Endothelial cell of umbilical vein (primary cell): ENCODE measurements around the gene OR7D4. TPM values are rescaled to one million over a fixed set of nuclear protein-coding genes. Genes with fewer than 3 reads are reported as not detected.

Experiments used
- BruUV-seq: library from RNA; stranded (reverse); fragments of 400-500 nt; replicated peaks from 2 replicates; lab custom pipeline; 2021; lab: Mats Ljungman, UMichigan
- CTCF ChIA-PET: fragments of 300-600, 350-600 bp; sonication (Branson Sonifier 250); formaldehyde crosslinking; loops from one replicate; lab custom pipeline; 2021; ENCODE audit warnings: antibody characterized with exemption, inconsistent platforms; lab: Charles Lee
- POLR2A ChIA-PET: fragments of 300-600, 350-600 bp; sonication (Branson Sonifier 250); formaldehyde crosslinking; loops from one replicate; lab custom pipeline; 2021; ENCODE audit warnings: antibody characterized with exemption, inconsistent platforms; lab: Charles Lee
- DNase-seq: peaks from one replicate; pipeline ENCODE4 v3.0.0-alpha.2; 2011; ENCODE audit warnings: low read depth, low spot score
- FAIRE-seq: peaks from 2 replicates; lab custom pipeline; 2011; peaks lifted over from hg19 to GRCh38; lab: Jason Lieb, UNC
- H2AFZ ChIP-seq: 2 replicates; pipeline ENCODE4 v1.6.0; 2012; ENCODE audit warnings: low read depth, low read length, control low read depth, inconsistent platforms
- H3K27ac ChIP-seq: 2 replicates; pipeline ENCODE4 v1.5.1; 2011; ENCODE audit warnings: low read depth, mild to moderate bottlenecking, control low read depth, low read length, moderate library complexity; ENCODE audit not compliant: insufficient read depth
- H3K27me3 ChIP-seq, 2 experiments: 2 replicates each; pipeline versions ENCODE4 v1.6.0 to v1.6.1; 2011; ENCODE audit warnings: low read length in 2 of 2, mixed read lengths in 1 of 2; ENCODE audit not compliant: control insufficient read depth in 2 of 2, insufficient read depth in 2 of 2
- H3K36me3 ChIP-seq, 2 experiments: 2 replicates in 1 of 2; 3 replicates in 1 of 2; pipeline ENCODE4 v1.5.1; 2011; ENCODE audit warnings: low read length in 2 of 2, mild to moderate bottlenecking in 1 of 2, moderate library complexity in 1 of 2; ENCODE audit not compliant: control insufficient read depth in 2 of 2, insufficient read depth in 2 of 2; ENCODE audit errors: extremely low read depth in 1 of 2
- H3K4me1 ChIP-seq: 3 replicates; pipeline ENCODE4 v1.5.1; 2011; ENCODE audit warnings: mild to moderate bottlenecking, low read length; ENCODE audit not compliant: control insufficient read depth, insufficient read depth; ENCODE audit errors: extremely low read depth
- H3K4me2 ChIP-seq: 2 replicates; pipeline ENCODE4 v1.6.1; 2011; ENCODE audit warnings: low read length, control low read depth, mixed read lengths; ENCODE audit not compliant: insufficient read depth
- H3K4me3 ChIP-seq, 3 experiments: fragments of 200-600 bp in 1 of 3; sonication (generic), shearing (Covaris generic) in 1 of 3; replicated peaks in 1 of 3; 2 replicates each; pipeline ENCODE4 v1.5.1; 2011 to 2016; ENCODE audit warnings: control low read depth in 3 of 3, low read length in 3 of 3, mild to moderate bottlenecking in 2 of 3, inconsistent platforms in 1 of 3, low read depth in 1 of 3, moderate library complexity in 1 of 3; ENCODE audit not compliant: insufficient read depth in 1 of 3
- H3K79me2 ChIP-seq: 2 replicates; pipeline ENCODE4 v1.6.0; 2012; ENCODE audit warnings: low read length, inconsistent platforms; ENCODE audit not compliant: control insufficient read depth, insufficient read depth
- H3K9ac ChIP-seq: replicated peaks from 2 replicates; pipeline ENCODE3; 2011; ENCODE audit warnings: low read length, control low read depth; ENCODE audit not compliant: insufficient read depth; ENCODE audit errors: extremely low read depth
- H3K9me1 ChIP-seq: replicated peaks from 3 replicates; pipeline ENCODE4 v1.6.0; 2011; ENCODE audit warnings: mild to moderate bottlenecking, low read length; ENCODE audit not compliant: control insufficient read depth, insufficient read depth; ENCODE audit errors: extremely low read depth
- H3K9me3 ChIP-seq: replicated peaks from 2 replicates; pipeline ENCODE4 v1.5.1; 2012; ENCODE audit warnings: low read length, inconsistent platforms; ENCODE audit not compliant: control insufficient read depth, insufficient read depth
- H4K20me1 ChIP-seq: replicated peaks from 2 replicates; pipeline ENCODE3; 2011; ENCODE audit warnings: mild to moderate bottlenecking, low read length; ENCODE audit not compliant: control insufficient read depth, insufficient read depth; ENCODE audit errors: extremely low read depth
- EZH2 ChIP-seq: IDR thresholded peaks from 2 replicates; pipeline ENCODE4 v1.6.1; 2012; ENCODE audit warnings: borderline replicate concordance, low read depth, mild to moderate bottlenecking, moderate library complexity, low read length, inconsistent platforms; ENCODE audit not compliant: severe bottlenecking
- FOS ChIP-seq: IDR thresholded peaks from 2 replicates; pipeline ENCODE4 v1.6.1; 2011; ENCODE audit warnings: mild to moderate bottlenecking, low read length, moderate library complexity, borderline replicate concordance; ENCODE audit not compliant: insufficient read depth
- GATA2 ChIP-seq: IDR thresholded peaks from 2 replicates; pipeline ENCODE4 v1.7.0; 2011; ENCODE audit warnings: low read depth, mild to moderate bottlenecking, moderate library complexity, mixed read lengths, low read length; ENCODE audit not compliant: insufficient read length, insufficient read depth
- JUN ChIP-seq: IDR thresholded peaks from 2 replicates; pipeline ENCODE4 v1.6.1; 2011; ENCODE audit warnings: borderline replicate concordance, low read depth; ENCODE audit not compliant: insufficient read length, insufficient read depth
- MYC ChIP-seq: IDR thresholded peaks from one replicate; pipeline ENCODE4 v1.6.1; 2011; ENCODE audit warnings: mild to moderate bottlenecking, low read depth, low read length
- POLR2A ChIP-seq: IDR thresholded peaks from 2 replicates; pipeline ENCODE4 v1.6.1; 2012; ENCODE audit warnings: low read depth, mild to moderate bottlenecking, control low read depth, low read length
- POLR2AphosphoS5 ChIP-seq: IDR thresholded peaks from 2 replicates; pipeline ENCODE4 v1.6.1; 2012; ENCODE audit warnings: low read depth, mild to moderate bottlenecking, control low read depth, low read length, moderate library complexity; ENCODE audit not compliant: insufficient read depth
- dilution Hi-C: fragments of 300-500 bp; cut with MboI; formaldehyde crosslinking; loops from one replicate; pipeline ENCODE4 v1.15.0; 2019; ENCODE audit warnings: low sequenced_read_pairs; ENCODE audit not compliant: extremely low pct_ligation_motif_present
- intact Hi-C: fragments of 100-400 bp; cut with micrococcal nuclease; formaldehyde crosslinking; loops from one replicate; pipeline ENCODE4 v1.10.0; 2022
- polyA plus RNA-seq, 4 experiments: library from polyadenylated mRNA; depleted of rRNA in 3 of 4; stranded (reverse) in 3 of 4; unstranded in 1 of 4; fragments of >200 nt; gene quantifications; 2 replicates each; pipeline versions ENCODE4 v1.2.1 to v1.2.3, GENCODE V29; 2011 to 2012; ENCODE audit warnings: missing spikeins in 1 of 4
- total RNA-seq: library from RNA; stranded (reverse); gene quantifications from 2 replicates; pipeline ENCODE4 v1.2.3, GENCODE V29; 2021
- TF ChIP-seq, protein P1 (sequence below): IDR thresholded peaks from 2 replicates; pipeline ENCODE4 v1.6.1; 2011; ENCODE audit not compliant: insufficient read depth, insufficient read length
- TF ChIP-seq, protein P2 (sequence below), 2 donors: IDR thresholded peaks; 1 replicate in 1 of 2; 2 replicates in 1 of 2; pipeline ENCODE4 v1.5.1; 2011; ENCODE audit warnings: low read length in 2 of 2, mild to moderate bottlenecking in 2 of 2, moderate library complexity in 2 of 2, control low read depth in 1 of 2, inconsistent platforms in 1 of 2, low read depth in 1 of 2; ENCODE audit not compliant: insufficient read depth in 1 of 2; ENCODE audit errors: extremely low read depth in 1 of 2

OR7D4 gene
- total and polyA plus RNA-seq, 2 donors (not counting 3 experiments of a cell fraction or from before 2014, with no cell fraction given), result not detected

DNA sequence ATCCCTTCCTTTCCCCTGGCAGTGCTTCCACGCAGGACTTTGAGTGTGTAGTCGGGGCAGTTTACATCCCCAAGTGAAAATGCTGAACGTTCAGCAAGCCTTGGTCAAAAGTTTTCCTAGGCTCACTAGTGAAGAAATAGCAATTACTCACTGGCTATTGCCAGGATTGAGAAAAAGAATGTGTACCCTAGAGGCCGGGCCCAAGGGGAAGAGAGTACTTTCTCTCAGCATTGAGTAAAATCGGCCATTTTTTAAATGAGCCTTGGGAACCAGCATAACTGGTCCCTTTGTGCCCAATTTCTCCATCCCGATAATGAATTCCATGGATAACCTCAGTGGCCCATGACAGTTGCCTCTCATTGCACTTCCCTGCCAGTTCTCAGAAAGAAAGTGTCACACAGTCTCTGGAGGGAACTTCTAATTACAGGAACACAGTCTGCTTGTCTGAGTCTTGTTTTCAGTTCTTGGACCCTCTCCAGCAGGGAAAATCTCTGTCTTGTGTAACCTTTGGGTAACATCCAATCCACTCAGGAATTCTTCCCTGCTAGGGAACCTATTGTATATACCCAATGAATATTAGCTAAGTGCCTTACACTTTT lies 47.9 kb downstream of the OR7D4 start:
- no peak overlapping the region for H3K4me2 ChIP-seq
- no peaks in the 10 kb centered on the region for H3K27me3 ChIP-seq
- no peak overlapping the region for H2AFZ ChIP-seq
- CTCF ChIA-PET, result no interaction called here
- no peaks in the 10 kb centered on the region for H3K4me1 ChIP-seq
- TF ChIP-seq POLR2A, result no peak
- TF ChIP-seq EZH2, result no peak
- TF ChIP-seq, protein P1, sequence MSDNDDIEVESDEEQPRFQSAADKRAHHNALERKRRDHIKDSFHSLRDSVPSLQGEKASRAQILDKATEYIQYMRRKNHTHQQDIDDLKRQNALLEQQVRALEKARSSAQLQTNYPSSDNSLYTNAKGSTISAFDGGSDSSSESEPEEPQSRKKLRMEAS, result no peak
- no peak for TF ChIP-seq FOS
- TF ChIP-seq JUN, result no peak
- no peak for TF ChIP-seq POLR2AphosphoS5
- TF ChIP-seq MYC, result no peak
- intact Hi-C loops, result no loop called here
- no peaks in the 10 kb centered on the region for H4K20me1 ChIP-seq
- H3K27ac ChIP-seq, result no peak overlapping the region
- POLR2A ChIA-PET, result no interaction called here
- no peak overlapping the region for H3K9ac ChIP-seq
- H3K9me3 ChIP-seq, result no peaks in the 10 kb centered on the region
- DNase-seq (no peak), FAIRE-seq (no peak)
- no TSS peak for BruUV-seq
- H3K36me3 ChIP-seq, result no peaks in the 10 kb centered on the region
- H3K9me1 ChIP-seq, result no peaks in the 10 kb centered on the region
- dilution Hi-C loops, result no loop called here
- H3K4me3 ChIP-seq, result no peak overlapping the region
- H3K79me2 ChIP-seq, result no peaks in the 10 kb centered on the region

DNA sequence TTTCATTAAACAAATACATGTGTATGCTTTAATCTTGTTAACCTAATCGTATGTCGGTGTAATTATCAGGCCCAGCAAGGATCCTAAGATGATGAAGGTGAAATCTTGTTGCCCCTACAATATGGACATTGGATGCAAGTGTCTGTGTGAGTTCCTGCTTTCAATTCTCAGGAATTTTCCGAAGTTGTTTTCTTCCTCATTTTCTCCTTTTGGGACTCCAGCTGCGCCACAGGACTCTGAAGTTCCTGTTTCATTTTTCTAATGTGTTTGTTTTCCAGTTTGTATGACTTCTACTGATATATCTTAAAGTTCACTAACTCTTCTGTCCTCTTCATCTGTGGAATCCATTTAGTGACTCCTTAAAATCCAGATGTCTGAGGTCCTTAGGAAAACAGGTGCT lies 52.5 kb downstream of the OR7D4 start:
- intact Hi-C loops, result no loop called here
- Histone ChIP-seq H2AFZ (no peak overlapping the region), H3K9ac (no peak overlapping the region), H3K4me1 (no peaks in the 10 kb centered on the region), H3K27me3 (no peaks in the 10 kb centered on the region), H3K4me3 (no peak overlapping the region), H3K79me2 (no peaks in the 10 kb centered on the region), H3K27ac (no peak overlapping the region), H3K4me2 (no peak overlapping the region), H3K36me3 (peaks cover 6 to 7% of the 10 kb centered on the region in 2 experiments), H3K9me3 (no peaks in the 10 kb centered on the region), H3K9me1 (no peaks in the 10 kb centered on the region), H4K20me1 (no peaks in the 10 kb centered on the region)
- FAIRE-seq (no peak), DNase-seq (no peak)
- POLR2A ChIA-PET, result no interaction called here
- CTCF ChIA-PET, result no interaction called here
- BruUV-seq, result no TSS peak
- dilution Hi-C loops, result no loop called here
- TF ChIP-seq POLR2AphosphoS5, result no peak
- TF ChIP-seq, protein P2, sequence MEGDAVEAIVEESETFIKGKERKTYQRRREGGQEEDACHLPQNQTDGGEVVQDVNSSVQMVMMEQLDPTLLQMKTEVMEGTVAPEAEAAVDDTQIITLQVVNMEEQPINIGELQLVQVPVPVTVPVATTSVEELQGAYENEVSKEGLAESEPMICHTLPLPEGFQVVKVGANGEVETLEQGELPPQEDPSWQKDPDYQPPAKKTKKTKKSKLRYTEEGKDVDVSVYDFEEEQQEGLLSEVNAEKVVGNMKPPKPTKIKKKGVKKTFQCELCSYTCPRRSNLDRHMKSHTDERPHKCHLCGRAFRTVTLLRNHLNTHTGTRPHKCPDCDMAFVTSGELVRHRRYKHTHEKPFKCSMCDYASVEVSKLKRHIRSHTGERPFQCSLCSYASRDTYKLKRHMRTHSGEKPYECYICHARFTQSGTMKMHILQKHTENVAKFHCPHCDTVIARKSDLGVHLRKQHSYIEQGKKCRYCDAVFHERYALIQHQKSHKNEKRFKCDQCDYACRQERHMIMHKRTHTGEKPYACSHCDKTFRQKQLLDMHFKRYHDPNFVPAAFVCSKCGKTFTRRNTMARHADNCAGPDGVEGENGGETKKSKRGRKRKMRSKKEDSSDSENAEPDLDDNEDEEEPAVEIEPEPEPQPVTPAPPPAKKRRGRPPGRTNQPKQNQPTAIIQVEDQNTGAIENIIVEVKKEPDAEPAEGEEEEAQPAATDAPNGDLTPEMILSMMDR (IDR thresholded peaks at IDR 0.05; ENCODE audit: extremely low read depth in 1 of 2, insufficient read depth in 1 of 2, low read depth in 1 of 2, low read length in 2 of 2), result no peak
- TF ChIP-seq, protein P1, result no peak
- TF ChIP-seq EZH2, result no peak
- no peak for TF ChIP-seq GATA2
- no peak for TF ChIP-seq POLR2A
- no peak for TF ChIP-seq MYC
- TF ChIP-seq JUN, result no peak
- TF ChIP-seq FOS, result no peak
